ENCODE measurements around the gene SAA2. TPM values are rescaled to one million over a fixed set of nuclear protein-coding genes. Genes with fewer than 3 reads are reported as not detected.

SAA2 gene
- total RNA-seq, 1 experiment from 2014 or later = not detected

GRCh38 chr11:18239655-18240054 lies 8.8 kb downstream of the SAA2 start:
- no peak overlapping the region for H3K9ac ChIP-seq (ENCODE audit: extremely low read depth, insufficient read length, low read length)
- Mint-ChIP-seq H3K9me3 (peaks cover 6 to 13% of the 10 kb centered on the region in 2 experiments), H3K36me3 (ENCODE audit: insufficient read depth in 1 of 3, low read depth in 3 of 3) (peaks cover 0 to 4% (median 0%) of the 10 kb centered on the region in 3 experiments; a peak in 1 of 7 replicates), H3K4me1 (peaks cover 0 to 2% of the 10 kb centered on the region in 2 experiments; a peak in 1 of 4 replicates), H3K27ac (no peak overlapping the region), H3K4me3 (no peak overlapping the region), H3K27me3 (ENCODE audit: low read depth) (peaks cover 15% of the 10 kb centered on the region)
- H4K91ac ChIP-seq (ENCODE audit: insufficient read length, low read depth, low read length) = no peak overlapping the region
- H3K79me2 ChIP-seq (ENCODE audit: insufficient read depth, low read length) = no peaks in the 10 kb centered on the region
- no CpG with 5 or more reads among the region's 1 CpG for WGBS (ENCODE audit: extremely low coverage, insufficient read length, low lambda C conversion rate)
- H2BK120ac ChIP-seq (ENCODE audit: low read depth, low read length, poor library complexity, severe bottlenecking) = no peak overlapping the region
- DNase-seq = no peak
- no peak overlapping the region for H4K8ac ChIP-seq (replicated peaks; ENCODE audit: insufficient read length, low read depth, low read length)
- H4K5ac ChIP-seq (ENCODE audit: insufficient read length, low read depth, low read length) = no peak overlapping the region
- no peak overlapping the region for H2BK12ac ChIP-seq (ENCODE audit: insufficient read length, low read depth, low read length)
- no peaks in the 10 kb centered on the region for H4K20me1 ChIP-seq (ENCODE audit: control insufficient read depth, insufficient read depth, insufficient read length)
- H3K56ac ChIP-seq (ENCODE audit: insufficient read length, low read depth, low read length) = no peak overlapping the region
- no peak overlapping the region for H2AK5ac ChIP-seq (ENCODE audit: insufficient read length, low read length)
- H3K27me3 ChIP-seq (ENCODE audit: insufficient read depth, low read length) = no peaks in the 10 kb centered on the region
- no peak overlapping the region for H3K23ac ChIP-seq (ENCODE audit: insufficient read length, low read depth, low read length)
- no peak overlapping the region for H3K27ac ChIP-seq (ENCODE audit: insufficient read length, low read depth, low read length)
- H3T11ph ChIP-seq (ENCODE audit: low read length) = no peak overlapping the region
- no peak overlapping the region for H3K4ac ChIP-seq (ENCODE audit: low read depth, low read length)
- H3K14ac ChIP-seq (ENCODE audit: insufficient read depth, low read length) = no peak overlapping the region
- TF ChIP-seq CTCF (conservative IDR thresholded peaks at IDR 0.05) = no peak
- H3K4me2 ChIP-seq (ENCODE audit: insufficient read depth, insufficient read length, low read length) = no peak overlapping the region
- H3K4me1 ChIP-seq (ENCODE audit: insufficient read depth, low read length) = no peaks in the 10 kb centered on the region
- H2AFZ ChIP-seq (ENCODE audit: low read length) = no peak overlapping the region
- H3K79me1 ChIP-seq (ENCODE audit: insufficient read depth, low read depth, low read length, poor library complexity, severe bottlenecking) = no peaks in the 10 kb centered on the region
- no peaks in the 10 kb centered on the region for H3K9me3 ChIP-seq (ENCODE audit: control insufficient read depth, low read depth, low read length)
- no peak overlapping the region for H2BK20ac ChIP-seq (ENCODE audit: low read depth, low read length, poor library complexity, severe bottlenecking)
- no peak overlapping the region for H3K18ac ChIP-seq (ENCODE audit: insufficient read length, low read depth, low read length)
- no peaks in the 10 kb centered on the region for H3K23me2 ChIP-seq (ENCODE audit: insufficient read length, low read depth, low read length, poor library complexity, severe bottlenecking)
- no peak overlapping the region for H2BK5ac ChIP-seq (ENCODE audit: insufficient read length, low read length)
- no peak overlapping the region for H2BK15ac ChIP-seq (ENCODE audit: low read depth, low read length)

Data from H9 (cell line).